ENCODE measurements around the gene HIPK2. TPM values are rescaled to one million over a fixed set of nuclear protein-coding genes. Genes with fewer than 3 reads are reported as not detected.

The HIPK2 gene
- total RNA-seq, 4 donors from 2014 or later = 13.6 to 21.8 (median 18.2) TPM

- no peak overlapping the region for H3K27ac ChIP-seq
- H3K27me3 ChIP-seq = no peaks in the 10 kb centered on the region
- no peak for DNase-seq (ENCODE audit: low spot score in 2 of 2)
- H3K36me3 ChIP-seq = peaks cover 35% of the 10 kb centered on the region
- peaks cover 9% of the 10 kb centered on the region for H3K4me1 ChIP-seq
- no peak for TF ChIP-seq CTCF (IDR thresholded peaks at IDR 0.05)
- TF ChIP-seq POLR2A (IDR thresholded peaks at IDR 0.05) = no peak
- TF ChIP-seq POLR2AphosphoS5 (IDR thresholded peaks at IDR 0.05) = no peak
- no peak for TF ChIP-seq EP300 (IDR thresholded peaks at IDR 0.05)
- H3K4me3 ChIP-seq = no peak overlapping the region
- no peaks in the 10 kb centered on the region for H3K9me3 ChIP-seq
- WGBS = 85% methylated on average over 9 of the region's 9 CpGs
Observed at GRCh38 chr7:139713061-139713460, 64.7 kb downstream of the HIPK2 start.

DNA sequence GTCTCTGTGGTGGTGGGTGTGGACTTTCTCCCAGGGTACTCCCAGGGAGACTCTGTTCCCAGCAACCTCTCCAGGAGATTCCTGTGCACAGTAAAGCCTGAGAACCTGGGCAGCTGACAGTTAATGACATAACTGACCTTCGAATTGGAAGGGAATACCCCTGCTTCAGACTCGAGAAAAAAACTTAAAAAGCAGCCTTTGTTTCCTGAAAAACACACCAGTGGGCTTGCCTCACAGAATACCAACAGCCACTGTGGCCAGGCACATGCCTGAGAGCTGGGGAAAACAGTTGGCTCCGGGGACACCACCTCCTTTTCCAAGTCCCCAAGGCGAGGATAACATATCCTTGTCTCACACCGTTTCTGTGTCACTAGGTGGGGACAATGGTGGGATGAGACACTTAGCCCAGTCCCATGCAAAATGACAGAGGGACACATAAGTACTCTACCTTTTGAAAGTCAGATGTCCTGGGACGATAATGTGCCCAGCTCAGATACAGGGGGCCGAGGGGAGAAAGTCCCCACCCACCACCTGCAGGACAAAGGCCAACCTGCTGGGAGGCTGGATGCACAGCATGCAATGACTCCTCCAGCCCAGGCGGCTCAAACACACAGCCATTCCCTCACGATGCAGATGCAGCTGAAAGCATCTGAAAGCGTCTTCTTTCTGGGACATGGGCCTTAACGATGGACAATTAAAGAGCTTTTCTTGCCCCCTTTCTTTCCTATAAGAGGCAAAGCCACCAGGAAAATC lies 65.6 kb downstream of the HIPK2 start:
- H3K27me3 ChIP-seq = no peaks in the 10 kb centered on the region
- H3K4me3 ChIP-seq = no peak overlapping the region
- no peak overlapping the region for H3K27ac ChIP-seq
- WGBS = 75% methylated on average over 11 of the region's 11 CpGs
- H3K4me1 ChIP-seq = peaks cover 9% of the 10 kb centered on the region
- TF ChIP-seq POLR2A (IDR thresholded peaks at IDR 0.05) (no peak), CTCF (IDR thresholded peaks at IDR 0.05) (no peak), POLR2AphosphoS5 (IDR thresholded peaks at IDR 0.05) (no peak), EP300 (IDR thresholded peaks at IDR 0.05) (no peak)
- no peak for DNase-seq (ENCODE audit: low spot score in 2 of 2)
- no peaks in the 10 kb centered on the region for H3K9me3 ChIP-seq
- peaks cover 35% of the 10 kb centered on the region for H3K36me3 ChIP-seq

DNA sequence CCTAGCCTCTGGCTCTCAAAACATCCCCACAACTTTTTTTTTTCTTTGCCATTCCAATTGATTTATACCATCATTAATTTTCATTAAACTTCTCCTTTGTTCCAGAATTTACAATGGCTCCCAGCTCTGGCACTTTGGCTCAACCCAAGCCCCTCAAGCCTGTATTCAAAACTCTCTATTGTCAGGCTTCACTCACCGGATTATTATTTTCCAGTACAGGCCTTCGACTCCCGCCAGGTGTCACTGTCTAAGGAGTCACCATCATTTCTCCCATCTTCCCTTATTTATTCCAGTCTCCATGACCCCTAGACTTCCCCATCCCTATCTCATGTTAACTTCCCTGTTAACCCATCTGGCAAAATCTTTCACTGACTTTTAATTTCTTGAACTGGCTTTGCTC lies 67.8 kb downstream of the HIPK2 start:
- H3K27ac ChIP-seq = no peak overlapping the region
- H3K36me3 ChIP-seq = peaks cover 15% of the 10 kb centered on the region
- no peaks in the 10 kb centered on the region for H3K9me3 ChIP-seq
- no peak for DNase-seq (ENCODE audit: low spot score in 2 of 2)
- H3K4me1 ChIP-seq = peaks cover 9% of the 10 kb centered on the region
- TF ChIP-seq POLR2AphosphoS5 (IDR thresholded peaks at IDR 0.05) (no peak), POLR2A (IDR thresholded peaks at IDR 0.05) (no peak), CTCF (IDR thresholded peaks at IDR 0.05) (no peak), EP300 (IDR thresholded peaks at IDR 0.05) (no peak)
- no peaks in the 10 kb centered on the region for H3K27me3 ChIP-seq
- H3K4me3 ChIP-seq = no peak overlapping the region
- WGBS = 91% methylated on average over 3 of the region's 3 CpGs

- no peak overlapping the region for H3K27ac ChIP-seq
- DNase-seq (ENCODE audit: low spot score in 2 of 2) = no peak
- peaks cover 9% of the 10 kb centered on the region for H3K4me1 ChIP-seq
- 65% methylated on average over 2 of the region's 2 CpGs for WGBS
- no peaks in the 10 kb centered on the region for H3K27me3 ChIP-seq
- no peak for TF ChIP-seq CTCF (IDR thresholded peaks at IDR 0.05)
- TF ChIP-seq POLR2AphosphoS5 (IDR thresholded peaks at IDR 0.05) = no peak
- no peak for TF ChIP-seq EP300 (IDR thresholded peaks at IDR 0.05)
- no peak for TF ChIP-seq POLR2A (IDR thresholded peaks at IDR 0.05)
- H3K9me3 ChIP-seq = no peaks in the 10 kb centered on the region
- H3K4me3 ChIP-seq = no peak overlapping the region
- peaks cover 10% of the 10 kb centered on the region for H3K36me3 ChIP-seq
Observed at GRCh38 chr7:139709485-139709884, 68.3 kb downstream of the HIPK2 start.

DNA sequence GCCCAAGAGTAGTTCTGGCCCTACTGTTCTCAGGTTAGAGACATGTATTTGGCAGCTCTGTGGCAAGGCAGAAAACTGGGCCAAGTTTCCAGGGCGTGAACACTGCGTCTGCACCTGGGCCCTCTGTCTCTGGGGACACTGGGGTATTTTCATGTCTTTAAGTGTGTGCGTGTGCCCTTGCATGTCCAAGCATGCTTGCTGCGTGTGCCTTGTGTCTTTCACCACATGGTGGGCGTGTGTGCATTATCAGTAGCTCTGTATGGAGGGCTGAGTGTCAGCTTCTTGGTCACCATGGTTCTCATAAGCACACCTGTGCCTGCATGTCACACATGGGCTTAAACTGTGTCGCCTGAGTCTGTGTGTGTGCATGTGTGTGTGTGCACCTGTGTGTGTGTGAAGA lies 69.3 kb downstream of the HIPK2 start:
- TF ChIP-seq CTCF (IDR thresholded peaks at IDR 0.05) (no peak), POLR2A (IDR thresholded peaks at IDR 0.05) (no peak), EP300 (IDR thresholded peaks at IDR 0.05) (no peak), POLR2AphosphoS5 (IDR thresholded peaks at IDR 0.05) (no peak)
- H3K4me3 ChIP-seq = no peak overlapping the region
- no peak overlapping the region for H3K27ac ChIP-seq
- no peak for DNase-seq (ENCODE audit: low spot score in 2 of 2)
- H3K4me1 ChIP-seq = peaks cover 12% of the 10 kb centered on the region
- peaks cover under 1% of the 10 kb centered on the region for H3K36me3 ChIP-seq
- no peaks in the 10 kb centered on the region for H3K9me3 ChIP-seq
- WGBS = 67% methylated on average over 2 of the region's 6 CpGs
- H3K27me3 ChIP-seq = no peaks in the 10 kb centered on the region
